Measurements from ENCODE around the gene OR5AU1.

OR5AU1 gene

GRCh38 chr14:21106498-21107282, 49.2 kb downstream of the OR5AU1 start:
- Histone ChIP-seq H3K9me3 (ENCODE audit: control insufficient read depth in 2 of 2, low read length in 2 of 2) (no peaks in the 10 kb centered on the region), H3K27ac (ENCODE audit: low read length) (peak overlapping the region; percentile 53), H3K27me3 (ENCODE audit: control insufficient read depth in 1 of 2, insufficient read depth in 2 of 2, low read length in 2 of 2) (no peaks in the 10 kb centered on the region), H3K9ac (ENCODE audit: low read length in 2 of 2) (peak overlapping the region in 1 of 2 donors; percentile 29), H3K4me1 (ENCODE audit: control insufficient read depth, insufficient read depth, low read length) (peaks cover 30% of the 10 kb centered on the region), H3K4me3 (ENCODE audit: low read length in 2 of 2) (peak overlapping the region in 1 of 2 donors; percentile 13), H3K36me3 (ENCODE audit: control insufficient read depth in 2 of 2, insufficient read depth in 2 of 2, low read length in 2 of 2) (no peaks in the 10 kb centered on the region)

DNA sequence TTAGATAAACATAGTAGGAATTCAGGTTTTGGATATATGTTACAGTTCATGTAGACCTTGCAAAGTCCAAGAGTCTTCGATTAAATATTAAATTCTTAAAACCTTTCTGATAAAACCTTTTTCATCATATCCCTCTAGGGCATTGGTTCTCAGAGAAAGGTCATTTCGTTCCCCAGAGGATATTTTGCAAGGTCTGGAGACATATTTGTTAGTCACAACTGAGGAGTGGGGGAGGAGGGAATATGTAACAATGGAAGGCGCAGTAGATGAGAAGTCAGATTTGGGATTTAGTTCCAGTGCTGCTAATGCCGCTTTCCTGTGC, 49.7 kb downstream of the OR5AU1 start:
- H3K27ac ChIP-seq (ENCODE audit: low read length), result peak overlapping the region; percentile 53

DNA sequence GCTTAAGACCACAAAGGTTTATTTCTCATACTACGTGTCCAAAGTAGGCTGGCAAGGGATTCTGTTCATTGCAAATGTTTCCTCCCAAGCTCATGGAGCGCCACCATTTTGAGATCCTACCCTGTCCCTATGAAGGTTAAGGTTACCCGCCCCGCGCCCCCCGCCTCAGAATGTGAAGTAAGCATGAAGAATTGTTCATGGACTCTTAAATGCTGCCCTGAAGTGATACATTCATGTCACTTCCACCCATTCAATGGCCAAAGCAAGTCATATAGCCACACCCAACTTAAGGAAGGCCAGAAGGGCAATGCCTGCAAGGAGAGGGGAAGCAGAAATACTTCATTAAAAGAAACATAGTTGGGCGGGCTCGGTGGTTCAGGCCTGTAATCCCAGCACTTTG, 50.8 kb downstream of the OR5AU1 start:
- H3K4me3 ChIP-seq (ENCODE audit: low read length in 2 of 2), result no peak overlapping the region
- H3K27me3 ChIP-seq (ENCODE audit: control insufficient read depth in 1 of 2, insufficient read depth in 2 of 2, low read length in 2 of 2), result no peaks in the 10 kb centered on the region
- no peaks in the 10 kb centered on the region for H3K9me3 ChIP-seq (ENCODE audit: control insufficient read depth in 2 of 2, low read length in 2 of 2)
- peaks cover 31% of the 10 kb centered on the region for H3K4me1 ChIP-seq (ENCODE audit: control insufficient read depth, insufficient read depth, low read length)
- H3K9ac ChIP-seq (ENCODE audit: low read length in 2 of 2), result peak overlapping the region in 1 of 2 donors; percentile 97
- peak overlapping the region; percentile 98 for H3K27ac ChIP-seq (ENCODE audit: low read length)
- no peaks in the 10 kb centered on the region for H3K36me3 ChIP-seq (ENCODE audit: control insufficient read depth in 2 of 2, insufficient read depth in 2 of 2, low read length in 2 of 2)

More for the DNA sequence above, 49.7 kb downstream of the OR5AU1 start:
- Histone ChIP-seq H3K27me3 (ENCODE audit: control insufficient read depth in 1 of 2, insufficient read depth in 2 of 2, low read length in 2 of 2) (no peaks in the 10 kb centered on the region), H3K4me3 (ENCODE audit: low read length in 2 of 2) (no peak overlapping the region), H3K9me3 (ENCODE audit: control insufficient read depth in 2 of 2, low read length in 2 of 2) (no peaks in the 10 kb centered on the region), H3K4me1 (ENCODE audit: control insufficient read depth, insufficient read depth, low read length) (peaks cover 30% of the 10 kb centered on the region), H3K9ac (ENCODE audit: low read length in 2 of 2) (no peak overlapping the region), H3K36me3 (ENCODE audit: control insufficient read depth in 2 of 2, insufficient read depth in 2 of 2, low read length in 2 of 2) (no peaks in the 10 kb centered on the region)
